KOPT-K1 (cell line): ENCODE measurements around the gene CALR3.

Experiments
- H3K27ac ChIP-seq: fragments of 200-600 bp; sonication (generic); 2 replicates; pipeline ENCODE4 v1.5.1; 2016; ENCODE audit warnings: antibody characterized with exemption, mild to moderate bottlenecking, low read depth, low read length; ENCODE audit not compliant: poor library complexity, severe bottlenecking
- H3K36me3 ChIP-seq: fragments of 200-600 bp; sonication (generic); 2 replicates; pipeline ENCODE4 v1.5.1; 2017; ENCODE audit warnings: antibody characterized with exemption, mild to moderate bottlenecking, low read length, moderate library complexity; ENCODE audit not compliant: insufficient read depth
- H3K9me3 ChIP-seq: fragments of 200-600 bp; sonication (generic); 2 replicates; pipeline ENCODE4 v1.5.1; 2017; ENCODE audit warnings: antibody characterized with exemption, low read length, mild to moderate bottlenecking; ENCODE audit not compliant: insufficient read depth, poor library complexity, severe bottlenecking

The CALR3 gene

GRCh38 chr19:16529466-16530144 is 33.6 kb upstream of the CALR3 start:
- Histone ChIP-seq H3K27ac (no peak overlapping the region), H3K36me3 (peaks cover 100% of the 10 kb centered on the region), H3K9me3 (no peaks in the 10 kb centered on the region)

GRCh38 chr19:16527971-16528521 is 32.1 kb upstream of the CALR3 start:
- H3K9me3 ChIP-seq, result no peaks in the 10 kb centered on the region
- H3K27ac ChIP-seq, result no peak overlapping the region
- H3K36me3 ChIP-seq, result peaks cover 99% of the 10 kb centered on the region

DNA sequence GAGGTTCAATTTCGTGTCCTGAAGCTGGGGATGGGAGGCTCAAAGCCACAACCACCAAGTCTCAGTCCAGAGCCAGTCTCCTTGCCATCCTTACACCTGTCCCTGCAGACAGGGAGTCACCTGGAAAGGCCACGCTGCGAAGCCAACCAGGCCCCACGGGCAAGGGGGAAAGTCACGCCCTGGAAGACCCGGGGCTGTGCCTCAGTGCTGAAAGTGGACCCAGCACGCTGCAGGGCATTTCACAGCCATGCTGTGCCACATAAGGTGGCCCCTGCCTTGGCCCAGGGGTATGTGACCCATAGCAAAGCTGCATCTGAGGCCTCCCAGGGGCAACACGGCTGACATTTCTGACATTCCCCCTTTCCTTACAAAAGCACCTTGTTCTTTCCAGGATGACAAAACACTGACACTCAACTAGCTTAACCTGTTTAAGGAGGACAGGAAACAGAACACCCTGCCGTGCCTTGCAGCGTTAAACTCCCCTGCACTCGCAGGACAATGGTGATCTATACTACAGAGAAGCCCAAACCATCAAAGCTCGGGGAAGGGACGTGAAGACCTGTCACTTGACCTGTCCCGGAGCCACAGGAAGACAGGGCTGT is 31.5 kb upstream of the CALR3 start:
- peaks cover 99% of the 10 kb centered on the region for H3K36me3 ChIP-seq
- no peak overlapping the region for H3K27ac ChIP-seq
- no peaks in the 10 kb centered on the region for H3K9me3 ChIP-seq

- Histone ChIP-seq H3K9me3 (no peaks in the 10 kb centered on the region), H3K36me3 (peaks cover 99% of the 10 kb centered on the region), H3K27ac (no peak overlapping the region)
Observed at GRCh38 chr19:16525751-16526481, 29.9 kb upstream of the CALR3 start.

GRCh38 chr19:16524991-16525734 is 29.2 kb upstream of the CALR3 start:
- Histone ChIP-seq H3K27ac (no peak overlapping the region), H3K9me3 (no peaks in the 10 kb centered on the region), H3K36me3 (peaks cover 99% of the 10 kb centered on the region)

DNA sequence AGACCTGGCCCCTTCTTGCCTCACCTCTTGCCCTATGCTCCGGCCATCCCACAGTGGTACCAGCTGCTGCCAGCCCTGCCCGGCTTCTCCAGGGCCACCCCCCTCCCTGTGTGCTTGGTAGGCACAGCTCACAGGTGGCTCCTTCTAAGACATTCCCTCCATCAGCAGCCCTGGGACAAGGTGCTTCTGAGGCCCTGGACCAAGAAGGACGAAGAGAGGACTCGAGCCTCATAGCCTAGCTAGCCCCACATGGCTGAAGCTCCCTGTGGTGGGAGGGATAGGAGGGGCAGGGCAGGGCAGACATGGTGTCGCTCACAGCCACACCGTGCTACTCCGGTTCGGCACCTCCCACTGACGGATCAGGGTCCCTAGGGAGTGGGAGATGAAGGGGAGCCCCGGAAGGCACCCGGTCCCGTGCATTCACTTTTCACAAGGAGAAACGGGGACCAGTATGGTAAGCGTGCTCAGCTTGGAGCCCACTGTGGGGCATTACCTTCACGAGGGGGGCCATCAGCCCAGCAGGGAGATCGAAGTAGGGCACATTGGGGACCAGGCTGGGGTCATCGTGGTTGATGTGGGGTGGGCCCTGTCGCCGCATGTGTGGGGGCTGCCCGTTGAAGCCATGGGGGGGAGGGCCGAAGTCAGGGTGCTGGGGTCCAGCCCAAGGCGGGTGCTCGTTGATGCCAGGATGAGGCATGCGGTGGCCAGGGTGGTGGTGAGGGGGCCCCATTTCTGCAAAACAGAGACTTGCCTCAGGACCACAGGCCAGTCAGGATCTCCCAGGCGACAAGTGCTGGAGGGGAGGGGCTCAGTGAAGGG is 26.8 kb upstream of the CALR3 start:
- Histone ChIP-seq H3K36me3 (peaks cover 99% of the 10 kb centered on the region), H3K9me3 (no peaks in the 10 kb centered on the region), H3K27ac (no peak overlapping the region)

GRCh38 chr19:16521715-16522289 is 25.8 kb upstream of the CALR3 start:
- no peak overlapping the region for H3K27ac ChIP-seq
- H3K36me3 ChIP-seq, result peaks cover 99% of the 10 kb centered on the region
- H3K9me3 ChIP-seq, result no peaks in the 10 kb centered on the region

DNA sequence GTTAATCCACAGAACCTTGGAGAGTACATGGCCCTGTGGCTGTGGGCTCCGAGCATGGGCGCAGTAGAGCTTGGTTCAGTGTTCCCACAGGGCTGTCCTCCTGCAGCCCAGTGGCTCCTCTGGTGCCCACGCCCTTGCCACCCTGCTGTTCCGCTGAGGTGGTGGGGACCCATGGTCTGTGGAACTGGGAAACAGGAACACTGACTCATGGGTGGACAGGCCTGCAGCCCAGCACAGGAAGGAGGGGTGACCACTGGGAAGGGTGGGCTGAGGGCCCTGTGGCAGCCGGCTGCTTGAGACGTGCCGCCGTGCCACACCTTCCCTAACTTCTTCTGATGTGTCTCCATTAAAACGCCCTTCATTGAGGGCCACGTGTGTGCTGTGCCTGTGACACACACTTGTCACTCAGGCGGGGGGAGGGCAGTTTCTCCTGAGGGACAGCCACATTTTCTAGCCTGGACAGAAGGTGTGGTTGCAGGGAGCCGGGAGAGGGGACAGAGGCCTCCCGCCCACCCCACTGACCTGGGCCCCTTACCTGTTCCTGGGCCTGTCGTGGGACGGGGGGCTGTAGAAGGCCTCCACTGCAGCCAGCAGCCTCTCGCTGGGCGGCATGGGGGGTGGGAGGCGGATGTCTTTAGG is 25.1 kb upstream of the CALR3 start:
- Histone ChIP-seq H3K27ac (no peak overlapping the region), H3K36me3 (peaks cover 99% of the 10 kb centered on the region), H3K9me3 (no peaks in the 10 kb centered on the region)

DNA sequence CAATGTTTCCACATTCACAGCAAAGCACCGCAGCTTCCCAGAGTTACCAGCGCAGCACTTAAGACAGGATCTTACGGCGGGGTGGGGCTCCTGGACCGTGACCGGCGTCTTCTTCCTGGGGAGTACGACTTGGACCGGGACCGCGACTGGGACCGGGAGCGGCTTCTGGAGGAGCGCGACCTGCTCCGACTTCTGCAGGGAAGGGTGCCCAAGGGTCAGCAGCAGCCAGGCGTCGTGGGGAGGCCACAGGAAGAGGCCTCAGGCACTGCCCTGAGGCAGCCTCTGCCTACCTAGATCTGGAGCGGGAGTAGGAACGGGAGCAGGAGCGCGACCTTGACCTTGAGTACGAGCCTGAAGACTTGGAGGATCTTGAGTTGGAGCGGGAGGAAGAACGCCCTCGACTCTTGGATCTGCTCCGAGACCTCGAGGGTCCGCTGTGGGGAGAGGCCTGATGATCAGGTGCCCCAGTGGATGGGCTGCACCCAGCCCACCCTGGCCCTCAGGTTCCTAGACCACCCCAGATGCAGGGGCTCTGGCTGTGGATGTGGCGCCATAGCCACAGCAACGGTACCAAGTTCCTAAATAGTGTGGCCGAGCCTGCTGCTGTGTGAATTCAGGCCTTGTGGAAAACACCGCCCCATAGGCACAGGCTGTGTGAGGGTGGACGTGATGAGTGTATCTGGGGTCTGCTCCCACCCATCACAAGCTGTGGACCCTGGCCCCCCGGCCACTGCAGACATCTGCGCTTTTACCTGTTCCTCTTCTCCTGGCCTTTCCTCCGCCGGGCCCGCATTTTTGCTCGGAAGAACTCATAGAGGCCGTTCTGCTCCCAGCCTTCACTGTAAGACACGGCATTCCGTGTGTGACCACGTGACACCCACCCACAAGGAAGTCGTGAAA is 24.4 kb upstream of the CALR3 start:
- peaks cover 97% of the 10 kb centered on the region for H3K36me3 ChIP-seq
- no peak overlapping the region for H3K27ac ChIP-seq
- no peaks in the 10 kb centered on the region for H3K9me3 ChIP-seq

DNA sequence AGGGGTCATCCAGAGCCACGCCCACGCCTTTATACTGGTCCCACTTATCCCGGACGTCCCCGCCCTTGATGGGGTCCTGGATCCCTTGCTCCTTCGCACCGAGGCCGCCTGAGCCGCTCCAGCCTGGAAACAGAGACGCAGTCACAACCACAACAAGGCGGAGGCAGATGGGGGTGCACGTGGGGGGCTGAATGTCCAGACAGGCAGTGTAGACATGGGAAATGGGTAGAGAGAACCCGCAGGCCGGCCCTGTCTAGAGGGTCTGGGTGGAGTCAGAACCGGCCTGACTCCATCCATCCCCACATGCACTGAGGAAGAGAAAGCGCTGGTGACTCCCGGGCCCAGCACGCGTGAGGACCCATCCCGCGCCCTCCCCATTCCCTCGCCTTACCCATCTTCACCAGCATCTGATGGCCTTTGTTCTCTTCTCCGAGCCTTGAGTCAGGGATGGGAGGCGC is 23.3 kb upstream of the CALR3 start:
- Histone ChIP-seq H3K27ac (no peak overlapping the region), H3K9me3 (no peaks in the 10 kb centered on the region), H3K36me3 (peaks cover 88% of the 10 kb centered on the region)

GRCh38 chr19:16518483-16519229 is 22.7 kb upstream of the CALR3 start:
- H3K27ac ChIP-seq, result no peak overlapping the region
- H3K36me3 ChIP-seq, result peaks cover 82% of the 10 kb centered on the region
- H3K9me3 ChIP-seq, result no peaks in the 10 kb centered on the region

DNA sequence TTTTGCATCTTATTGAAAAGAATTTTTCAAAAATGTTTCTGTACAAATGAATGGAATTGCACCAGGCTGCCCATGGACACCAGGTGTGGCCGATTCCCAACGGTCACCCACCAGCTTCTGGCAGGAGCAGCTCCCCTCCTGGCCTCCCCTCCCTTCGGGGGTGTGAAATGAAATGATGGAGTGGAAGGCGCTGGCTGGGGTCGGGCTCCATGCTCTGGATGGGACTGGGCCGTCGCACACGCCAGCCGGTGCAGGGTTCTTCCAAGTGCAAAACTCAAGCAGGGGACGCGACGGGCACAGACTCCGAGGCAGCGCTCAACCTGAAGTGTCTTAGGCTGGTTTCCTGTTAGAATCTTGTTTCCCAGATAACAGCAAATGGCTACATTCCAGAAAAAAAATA is 22.1 kb upstream of the CALR3 start:
- Histone ChIP-seq H3K36me3 (peaks cover 76% of the 10 kb centered on the region), H3K27ac (no peak overlapping the region), H3K9me3 (no peaks in the 10 kb centered on the region)
